SK-N-SH treated with all-trans-retinoic acid at 6 μM for 48 hours (cell line): ENCODE measurements around the gene GAREM1.

Experiments used
- ARNTL ChIP-seq: fragments of 450-650 bp; formaldehyde crosslinking; IDR thresholded peaks from 2 replicates; pipeline ENCODE4 v1.5.0; 2020; ENCODE audit warnings: low read depth, mild to moderate bottlenecking, moderate library complexity, borderline replicate concordance
- CREB5 ChIP-seq: fragments of 250-450 bp; sonication (Bioruptor Pico); IDR thresholded peaks from 2 replicates; pipeline ENCODE4 v1.5.1; 2020; ENCODE audit warnings: low read depth, mild to moderate bottlenecking, moderate library complexity
- GLIS3 ChIP-seq: fragments of 250-450 bp; sonication (Bioruptor Pico); IDR thresholded peaks from 2 replicates; pipeline ENCODE4 v1.5.0; 2020; ENCODE audit warnings: mild to moderate bottlenecking, moderate library complexity
- OSR1 ChIP-seq: fragments of 250-450 bp; sonication (Bioruptor Pico); IDR thresholded peaks from 2 replicates; pipeline ENCODE4 v1.8.0; 2022; ENCODE audit warnings: moderate library complexity, mild to moderate bottlenecking, inconsistent platforms
- PATZ1 ChIP-seq: fragments of 250-450 bp; sonication (Bioruptor Pico); IDR thresholded peaks from 2 replicates; pipeline ENCODE4 v1.8.0; 2020; ENCODE audit warnings: mild to moderate bottlenecking, moderate library complexity, borderline replicate concordance
- RARB ChIP-seq: fragments of 250-450 bp; sonication (Bioruptor Pico); IDR thresholded peaks from 2 replicates; pipeline ENCODE4 v1.8.0; 2021; ENCODE audit warnings: mild to moderate bottlenecking, moderate library complexity
- SNAI2 ChIP-seq: fragments of 250-450 bp; sonication (Bioruptor Pico); IDR thresholded peaks from 2 replicates; pipeline ENCODE4 v1.5.0; 2020; ENCODE audit warnings: mild to moderate bottlenecking, moderate library complexity
- TCF4 ChIP-seq: fragments of 250-450 bp; sonication (Bioruptor Pico); IDR thresholded peaks from 2 replicates; pipeline ENCODE4 v1.8.0; 2021; ENCODE audit warnings: mild to moderate bottlenecking, moderate library complexity, borderline replicate concordance
- TOX ChIP-seq: fragments of 250-450 bp; sonication (Bioruptor Pico); IDR thresholded peaks from 2 replicates; pipeline ENCODE4 v1.8.0; 2021; ENCODE audit warnings: mild to moderate bottlenecking, moderate library complexity, borderline replicate concordance
- TSHZ2 ChIP-seq: fragments of 250-450 bp; sonication (Bioruptor Pico); IDR thresholded peaks from 2 replicates; pipeline ENCODE4 v1.5.0; 2020; ENCODE audit warnings: mild to moderate bottlenecking, moderate library complexity
- ZC3H10 ChIP-seq: fragments of 250-450 bp; sonication (Bioruptor Pico); IDR thresholded peaks from 2 replicates; pipeline ENCODE4 v1.5.1; 2021; ENCODE audit warnings: mild to moderate bottlenecking, moderate library complexity
- ZFP3 ChIP-seq: fragments of 250-450 bp; sonication (Bioruptor Pico); IDR thresholded peaks from 2 replicates; pipeline ENCODE4 v1.5.0; 2020; ENCODE audit warnings: mild to moderate bottlenecking, moderate library complexity
- ZNF565 ChIP-seq: fragments of 450-650 bp; formaldehyde crosslinking; conservative IDR thresholded peaks from 2 replicates; pipeline ENCODE4 v1.5.0; 2020; ENCODE audit warnings: low read depth, mild to moderate bottlenecking, moderate library complexity

DNA sequence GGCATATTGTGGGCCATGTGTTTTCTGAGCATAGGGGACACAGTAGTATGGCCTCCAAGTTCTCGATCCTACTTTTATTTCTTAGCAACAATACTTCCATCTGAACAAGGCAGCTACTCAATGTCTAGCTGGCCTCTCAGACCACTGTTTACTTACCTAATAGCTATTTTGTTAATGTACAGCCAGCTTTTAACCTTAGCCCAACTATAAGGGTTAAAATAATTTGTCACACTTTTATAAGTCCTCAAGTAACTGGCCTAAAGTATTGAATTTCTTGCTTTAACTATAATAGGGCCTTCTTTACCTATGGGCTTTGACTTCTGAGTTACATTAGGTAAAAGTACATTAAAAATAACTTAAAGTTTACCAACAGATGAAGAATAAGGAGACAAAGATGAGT is 117.4 kb downstream of the GAREM1 start:
- TF ChIP-seq CREB5 (CRISPR knock-in tag) = no peak
- no peak for TF ChIP-seq GLIS3
- TF ChIP-seq ARNTL (CRISPR knock-in tag) = no peak
- TF ChIP-seq TSHZ2 (CRISPR knock-in tag) = no peak
- TF ChIP-seq ZFP3 (CRISPR knock-in tag) = no peak
- TF ChIP-seq SNAI2 = no peak
- TF ChIP-seq ZC3H10 (CRISPR knock-in tag) = no peak
- TF ChIP-seq ZNF565 = no peak
- no peak for TF ChIP-seq OSR1 (CRISPR knock-in tag)
- no peak for TF ChIP-seq TOX (CRISPR knock-in tag)
- no peak for TF ChIP-seq PATZ1 (CRISPR knock-in tag)
- no peak for TF ChIP-seq TCF4 (CRISPR knock-in tag)
- no peak for TF ChIP-seq RARB
